Nephron (organoid): ENCODE measurements around the gene SLC6A17.

ENCODE experiments used
- H3K27ac Mint-ChIP-seq, 3 experiments: 2 replicates each; pipeline ENCODE4 v1.8.0; 2020; ENCODE audit warnings: mixed read lengths in 3 of 3, mild to moderate bottlenecking in 2 of 3, moderate library complexity in 1 of 3
- H3K27me3 Mint-ChIP-seq: 2 replicates; pipeline ENCODE4 v1.8.0; 2021; ENCODE audit warnings: low read depth, mild to moderate bottlenecking, moderate library complexity, mixed read lengths
- H3K36me3 Mint-ChIP-seq: 2 replicates; pipeline ENCODE4 v1.8.0; 2020; ENCODE audit warnings: low read depth, mixed read lengths
- H3K4me1 Mint-ChIP-seq: 2 replicates; pipeline ENCODE4 v1.8.0; 2020; ENCODE audit warnings: mixed read lengths
- H3K4me3 Mint-ChIP-seq, 3 experiments: 2 replicates each; pipeline ENCODE4 v1.8.0; 2020; ENCODE audit warnings: mild to moderate bottlenecking in 3 of 3, mixed read lengths in 3 of 3, moderate library complexity in 2 of 3
- H3K9me3 Mint-ChIP-seq: 2 replicates; pipeline ENCODE4 v1.8.0; 2020; ENCODE audit warnings: mixed read lengths
- CTCF ChIP-seq, 3 experiments: fragments of 200-600 bp; sonication (generic); IDR thresholded peaks; one replicate each; pipeline ENCODE4 v1.5.0; 2021; ENCODE audit warnings: antibody characterized with exemption in 3 of 3; ENCODE audit not compliant: unreplicated experiment in 3 of 3

SLC6A17 gene

DNA sequence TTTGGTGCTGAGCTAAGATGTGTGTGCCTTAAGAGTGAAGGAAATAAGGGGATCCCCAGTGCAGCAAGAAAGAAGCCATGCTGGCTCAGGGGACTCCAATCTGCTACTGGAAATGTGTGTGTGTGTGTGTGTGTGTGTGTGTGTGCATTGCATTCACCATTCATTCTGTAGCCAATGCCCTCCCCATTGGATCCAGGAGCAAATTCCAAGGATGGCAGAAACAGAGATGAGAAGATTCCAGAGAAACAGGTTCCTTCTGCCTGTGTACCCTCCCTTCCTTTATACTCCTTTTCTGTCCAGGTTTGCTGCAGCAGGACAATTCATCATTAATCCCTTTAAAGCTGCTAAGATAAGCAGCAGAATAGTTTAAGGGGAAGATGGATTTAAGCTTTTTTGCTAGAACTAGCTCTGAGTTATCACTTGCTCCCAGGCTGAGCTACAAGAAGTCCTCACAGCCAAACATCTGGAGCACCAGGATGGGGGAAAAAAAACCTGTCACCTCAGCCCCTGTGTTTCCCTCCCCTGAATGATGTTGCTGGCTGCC, 3.2 kb downstream of the SLC6A17 start:
- Mint-ChIP-seq H3K4me1 (no peaks in the 10 kb centered on the region), H3K27me3 (peaks cover 61% of the 10 kb centered on the region), H3K27ac (no peak overlapping the region), H3K9me3 (peaks cover 8% of the 10 kb centered on the region), H3K4me3 (no peak overlapping the region), H3K36me3 (no peaks in the 10 kb centered on the region)
- TF ChIP-seq CTCF (IDR thresholded peaks at IDR 0.05; ENCODE audit: unreplicated experiment in 3 of 3) = no peak

DNA sequence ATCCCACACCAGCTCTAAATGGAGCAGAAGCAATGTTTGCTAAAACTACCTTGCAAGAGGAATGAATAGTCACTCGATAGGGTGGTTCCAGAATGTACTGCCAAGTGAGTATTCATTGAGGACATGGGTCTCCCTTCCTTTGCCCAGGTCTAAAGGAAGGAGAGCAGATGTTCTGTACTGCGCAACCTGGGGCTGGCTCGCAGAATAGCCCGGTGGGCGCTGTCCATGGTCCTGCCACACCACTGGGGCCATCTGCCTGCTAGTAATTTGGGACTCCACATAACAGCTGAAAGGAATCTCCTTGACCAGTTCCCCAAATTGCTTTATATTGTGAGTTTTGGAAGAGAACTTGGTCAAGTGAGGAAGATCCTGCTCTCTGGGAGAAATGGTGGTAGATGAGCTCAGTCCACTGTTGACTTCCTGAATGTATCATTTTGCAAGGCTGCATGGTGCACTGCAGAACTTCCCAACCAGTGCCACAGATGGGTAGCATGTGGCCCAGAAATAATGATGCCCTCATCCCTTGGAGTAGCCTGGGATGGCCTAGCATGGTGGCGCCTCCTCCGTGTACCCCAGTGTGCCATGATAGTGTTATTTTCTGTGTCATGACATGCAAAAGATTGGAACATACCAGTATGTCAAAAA, 5.7 kb downstream of the SLC6A17 start:
- no peak overlapping the region for H3K4me3 Mint-ChIP-seq

DNA sequence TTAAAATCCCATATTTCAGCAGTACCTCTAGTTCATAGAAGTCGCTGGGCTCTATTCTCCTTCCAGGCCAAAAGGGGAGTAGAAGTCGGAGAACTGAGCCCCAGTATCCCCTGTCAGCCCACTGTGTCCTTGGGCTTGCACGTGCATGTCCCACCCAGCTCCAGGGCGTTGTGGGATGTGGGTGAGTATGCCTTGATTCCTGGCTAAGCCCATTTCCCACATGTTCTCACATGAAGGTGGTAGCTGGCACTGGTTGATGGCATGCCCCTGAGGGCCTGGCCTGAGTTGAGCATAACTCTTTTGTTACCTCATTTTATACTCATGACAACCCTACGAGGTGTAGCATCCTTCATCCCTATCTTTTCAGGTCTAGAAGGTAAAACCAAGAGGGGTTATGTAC, 8.0 kb downstream of the SLC6A17 start:
- no peak overlapping the region for H3K27ac Mint-ChIP-seq
- H3K4me1 Mint-ChIP-seq = no peaks in the 10 kb centered on the region
- H3K9me3 Mint-ChIP-seq = peaks cover 5% of the 10 kb centered on the region
- H3K4me3 Mint-ChIP-seq = no peak overlapping the region
- TF ChIP-seq CTCF (IDR thresholded peaks at IDR 0.05; ENCODE audit: unreplicated experiment in 3 of 3) = no peak
- H3K27me3 Mint-ChIP-seq = peaks cover 68% of the 10 kb centered on the region
- no peaks in the 10 kb centered on the region for H3K36me3 Mint-ChIP-seq

More for the DNA sequence above, 5.7 kb downstream of the SLC6A17 start:
- TF ChIP-seq CTCF (IDR thresholded peaks at IDR 0.05; ENCODE audit: unreplicated experiment in 3 of 3) = no peak
- H3K36me3 Mint-ChIP-seq = no peaks in the 10 kb centered on the region
- H3K4me1 Mint-ChIP-seq = no peaks in the 10 kb centered on the region
- H3K27ac Mint-ChIP-seq = no peak overlapping the region
- peaks cover 8% of the 10 kb centered on the region for H3K9me3 Mint-ChIP-seq
- H3K27me3 Mint-ChIP-seq = peaks cover 76% of the 10 kb centered on the region

DNA sequence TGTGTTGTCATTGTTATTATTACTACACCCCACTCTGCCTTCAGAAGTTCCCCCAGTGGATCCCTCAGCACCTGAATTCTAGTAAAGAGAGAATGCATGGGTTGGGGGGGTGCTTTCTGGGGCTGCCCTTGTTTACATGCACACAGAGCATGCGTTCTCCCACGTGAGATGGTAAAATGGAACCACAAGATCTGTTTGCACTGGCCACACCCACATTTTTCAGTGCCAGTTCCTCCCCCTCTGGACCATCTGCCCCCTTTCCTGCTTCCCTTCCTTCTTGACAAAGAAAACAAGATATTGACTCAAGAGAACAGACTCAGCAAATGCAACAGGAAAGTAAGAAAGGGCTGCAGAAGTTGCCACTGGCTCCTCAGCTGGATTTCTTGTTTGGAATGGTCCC, 8.9 kb downstream of the SLC6A17 start:
- H3K9me3 Mint-ChIP-seq = peaks cover 5% of the 10 kb centered on the region
- TF ChIP-seq CTCF (IDR thresholded peaks at IDR 0.05; ENCODE audit: unreplicated experiment in 3 of 3) = no peak
- H3K4me3 Mint-ChIP-seq = no peak overlapping the region
- peaks cover 69% of the 10 kb centered on the region for H3K27me3 Mint-ChIP-seq
- H3K27ac Mint-ChIP-seq = no peak overlapping the region
- H3K36me3 Mint-ChIP-seq = no peaks in the 10 kb centered on the region
- H3K4me1 Mint-ChIP-seq = no peaks in the 10 kb centered on the region

DNA sequence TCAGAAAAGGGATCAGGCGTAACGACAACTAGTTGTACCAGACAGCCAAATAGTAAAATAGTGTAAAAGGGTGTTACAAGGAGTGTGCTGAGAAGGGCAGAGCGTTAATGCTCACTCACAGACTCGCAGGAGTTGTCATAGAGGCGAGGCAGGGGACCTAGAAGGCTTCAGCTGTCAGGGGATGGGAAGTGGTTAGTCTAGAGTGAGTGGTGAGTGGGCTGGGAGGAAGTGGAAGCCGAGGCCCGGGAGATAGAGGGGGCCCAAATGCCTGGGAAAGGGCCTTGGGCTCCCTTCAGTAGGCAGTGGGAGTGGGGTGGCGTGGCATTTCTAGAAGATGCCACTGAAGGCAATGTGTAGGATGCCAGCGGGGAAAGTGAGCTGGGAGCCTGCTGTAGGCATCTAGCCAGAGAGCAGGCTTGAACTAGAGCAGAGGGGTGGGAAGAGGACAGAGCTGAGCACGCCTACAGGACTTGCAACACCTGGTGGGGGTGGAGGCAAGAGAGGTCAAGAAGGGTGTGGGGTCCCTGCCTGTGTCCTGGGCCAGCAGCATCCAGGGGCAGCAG, 10.3 kb downstream of the SLC6A17 start:
- no peaks in the 10 kb centered on the region for H3K36me3 Mint-ChIP-seq
- H3K27me3 Mint-ChIP-seq = peaks cover 66% of the 10 kb centered on the region
- H3K9me3 Mint-ChIP-seq = peaks cover 5% of the 10 kb centered on the region
- no peak overlapping the region for H3K27ac Mint-ChIP-seq
- H3K4me1 Mint-ChIP-seq = peaks cover 4% of the 10 kb centered on the region
- TF ChIP-seq CTCF (IDR thresholded peaks at IDR 0.05; ENCODE audit: unreplicated experiment in 3 of 3) = no peak
- no peak overlapping the region for H3K4me3 Mint-ChIP-seq

- Mint-ChIP-seq H3K9me3 (peaks cover 5% of the 10 kb centered on the region), H3K27me3 (peaks cover 66% of the 10 kb centered on the region), H3K4me3 (no peak overlapping the region), H3K4me1 (peaks cover 4% of the 10 kb centered on the region), H3K36me3 (no peaks in the 10 kb centered on the region), H3K27ac (no peak overlapping the region)
- no peak for TF ChIP-seq CTCF (IDR thresholded peaks at IDR 0.05; ENCODE audit: unreplicated experiment in 3 of 3)
Observed at GRCh38 chr1:110161165-110161564, 10.9 kb downstream of the SLC6A17 start.
